ENCODE data around the gene NUMB.

GRCh38 chr14:73289308-73289707 lies 169.0 kb downstream of the NUMB start:
- TF ChIP-seq CTCF (IDR thresholded peaks at IDR 0.05) (no peak), POLR2A (IDR thresholded peaks at IDR 0.05) (no peak), EP300 (IDR thresholded peaks at IDR 0.05) (no peak)
